HepG2 (cell line): ENCODE data around the gene CCDC85A. TPM values are rescaled to one million over a fixed set of nuclear protein-coding genes. Genes with fewer than 3 reads are reported as not detected.

Experiments used
- ATAC-seq: fragments of 200-7000 bp; cut with Tn5 transposase; 3 replicates; pipeline ENCODE4 v1.9.1; 2020; ENCODE audit warnings: mild to moderate bottlenecking, moderate library complexity
- BruUV-seq: library from RNA; stranded (reverse); fragments of 400-500 nt; replicated peaks from 2 replicates; lab custom pipeline; 2021; lab: Mats Ljungman, UMichigan
- CTCF ChIA-PET: fragments of 300-600 bp; formaldehyde crosslinking; extraction: SDS; loops from one replicate; lab custom pipeline; 2021; ENCODE audit warnings: low total read pairs, inconsistent platforms, low intra/inter-chr PET ratio; lab: Yijun Ruan, JAX
- POLR2A ChIA-PET: fragments of 350-600 bp; sonication (Branson Sonifier 250); formaldehyde crosslinking; loops from one replicate; lab custom pipeline; 2020; ENCODE audit warnings: antibody characterized with exemption, inconsistent platforms; lab: Yijun Ruan, JAX
- DNase-seq: peaks from one replicate; pipeline ENCODE4 v3.0.0-alpha.2; 2015; ENCODE audit warnings: low spot score
- FAIRE-seq: peaks from 3 replicates; lab custom pipeline; 2011; peaks lifted over from hg19 to GRCh38; lab: Jason Lieb, UNC
- H2AFZ ChIP-seq: one replicate; pipeline ENCODE4 v1.6.1; 2011; ENCODE audit warnings: low read length, inconsistent platforms
- H3K27ac ChIP-seq: fragments of 300-600 bp; 3 replicates; pipeline ENCODE4 v1.8.0; 2011; ENCODE audit warnings: mixed run types, mild to moderate bottlenecking, mixed read lengths, low read length, inconsistent platforms; ENCODE audit not compliant: insufficient read depth; ENCODE audit errors: extremely low read length
- H3K27me3 ChIP-seq, 2 experiments: fragments of 200-600 bp in 1 of 2; 2 replicates in 1 of 2; 3 replicates in 1 of 2; pipeline versions ENCODE4 v1.6.0 to v1.8.0; 2011; ENCODE audit warnings: low read length in 2 of 2, mild to moderate bottlenecking in 2 of 2, moderate library complexity in 2 of 2, inconsistent platforms in 1 of 2; ENCODE audit not compliant: insufficient read depth in 2 of 2, control insufficient read depth in 1 of 2
- H3K36me3 ChIP-seq, 2 experiments: fragments of 200-600 bp in 1 of 2; replicated peaks in 1 of 2; 2 replicates in 1 of 2; 3 replicates in 1 of 2; pipeline versions ENCODE4 v1.5.1 to v1.8.0; 2011; ENCODE audit warnings: low read length in 2 of 2, inconsistent platforms in 1 of 2; ENCODE audit not compliant: insufficient read depth in 2 of 2, control insufficient read depth in 1 of 2
- H3K4me1 ChIP-seq: 2 replicates; pipeline ENCODE4 v1.5.1; 2012; ENCODE audit warnings: low read length, inconsistent platforms; ENCODE audit not compliant: insufficient read depth
- H3K4me2 ChIP-seq: 2 replicates; pipeline ENCODE4 v1.6.0; 2011; ENCODE audit warnings: low read depth, low read length, inconsistent platforms
- H3K4me3 ChIP-seq, 3 experiments: fragments of 200-600 bp in 1 of 3; sonication (generic), shearing (Covaris generic) in 1 of 3; replicated peaks in 1 of 3; 2 replicates each; pipeline ENCODE4 v1.5.1; 2011 to 2016; ENCODE audit warnings: low read length in 3 of 3, inconsistent platforms in 2 of 3, low read depth in 2 of 3, mild to moderate bottlenecking in 2 of 3, control low read depth in 1 of 3, mixed read lengths in 1 of 3; ENCODE audit not compliant: insufficient read depth in 1 of 3
- H3K79me2 ChIP-seq: one replicate; pipeline ENCODE4 v1.6.1; 2011; ENCODE audit warnings: low read length, inconsistent platforms; ENCODE audit not compliant: insufficient read depth
- H3K9ac ChIP-seq: 2 replicates; pipeline ENCODE4 v1.6.0; 2011; ENCODE audit warnings: mild to moderate bottlenecking, low read depth, low read length, inconsistent platforms; ENCODE audit not compliant: insufficient read depth
- H3K9me3 ChIP-seq: 2 replicates; pipeline ENCODE4 v1.5.1; 2012; ENCODE audit warnings: mild to moderate bottlenecking, low read length
- H4K20me1 ChIP-seq: 2 replicates; pipeline ENCODE4 v1.6.0; 2011; ENCODE audit warnings: inconsistent platforms, mild to moderate bottlenecking, low read length, moderate library complexity; ENCODE audit not compliant: insufficient read depth
- AKAP8 ChIP-seq: sonication (generic); formaldehyde crosslinking; IDR thresholded peaks from 2 replicates; pipeline ENCODE4 v1.5.1; 2020; ENCODE audit warnings: mild to moderate bottlenecking, missing genetic modification reagents
- CREM ChIP-seq, 2 experiments: sonication (generic) in 1 of 2; formaldehyde crosslinking in 1 of 2; IDR thresholded peaks; 2 replicates each; pipeline versions ENCODE4 v1.4.0 to v1.6.1; 2016 to 2020; ENCODE audit warnings: antibody characterized with exemption in 1 of 2, mild to moderate bottlenecking in 1 of 2, missing genetic modification reagents in 1 of 2
- DR1 ChIP-seq: sonication (generic); formaldehyde crosslinking; IDR thresholded peaks from 2 replicates; pipeline ENCODE4 v1.8.0; 2021; ENCODE audit warnings: mild to moderate bottlenecking, missing genetic modification reagents, inconsistent platforms
- ERF ChIP-seq: IDR thresholded peaks from 2 replicates; pipeline ENCODE4 v1.6.1; 2018; ENCODE audit warnings: missing biosample characterization, missing genetic modification reagents
- KDM2A ChIP-seq: sonication (generic); formaldehyde crosslinking; IDR thresholded peaks from 2 replicates; pipeline ENCODE4 v1.4.0; 2020; ENCODE audit warnings: low read depth, missing genetic modification reagents, borderline replicate concordance
- KDM3A ChIP-seq: IDR thresholded peaks from 2 replicates; pipeline ENCODE4 v1.6.1; 2018; ENCODE audit warnings: low read depth, missing compliant biosample characterization
- LCORL ChIP-seq, 2 experiments: fragments of 450-650 bp in 1 of 2; sonication (generic) in 1 of 2; formaldehyde crosslinking in 1 of 2; IDR thresholded peaks; 2 replicates each; pipeline versions ENCODE4 v1.5.0 to v1.6.1; 2017 to 2020; ENCODE audit warnings: antibody characterized with exemption in 1 of 2, missing genetic modification reagents in 1 of 2
- PHF21A ChIP-seq: sonication (generic); formaldehyde crosslinking; IDR thresholded peaks from 2 replicates; pipeline ENCODE4 v1.5.0; 2020; ENCODE audit warnings: mild to moderate bottlenecking, missing genetic modification reagents
- PHF5A ChIP-seq: IDR thresholded peaks from one replicate; pipeline ENCODE4 v1.6.1; 2018; ENCODE audit warnings: low read depth, missing genetic modification reagents; ENCODE audit not compliant: unreplicated experiment
- SALL2 ChIP-seq: sonication (generic); formaldehyde crosslinking; IDR thresholded peaks from 2 replicates; pipeline ENCODE4 v1.8.1; 2023; ENCODE audit warnings: mild to moderate bottlenecking, missing genetic modification reagents, inconsistent platforms
- SMC3 ChIP-seq: IDR thresholded peaks from 2 replicates; pipeline ENCODE4 v1.6.1; 2011; ENCODE audit warnings: low read length, improper control_type of control experiment
- ZNF101 ChIP-seq: sonication (generic); formaldehyde crosslinking; IDR thresholded peaks from 2 replicates; pipeline ENCODE4 v1.4.0; 2020; ENCODE audit warnings: mild to moderate bottlenecking, low read depth, missing genetic modification reagents, borderline replicate concordance
- ZNF263 ChIP-seq: sonication (generic); formaldehyde crosslinking; IDR thresholded peaks from 2 replicates; pipeline ENCODE4 v1.4.0; 2020; ENCODE audit warnings: missing genetic modification reagents
- ZNF30 ChIP-seq: sonication (generic); formaldehyde crosslinking; IDR thresholded peaks from 2 replicates; pipeline ENCODE4 v1.5.0; 2020; ENCODE audit warnings: mild to moderate bottlenecking, missing genetic modification reagents
- ZNF510 ChIP-seq: sonication (generic); formaldehyde crosslinking; IDR thresholded peaks from 2 replicates; pipeline ENCODE4 v1.4.0; 2020; ENCODE audit warnings: low read depth, mild to moderate bottlenecking, missing genetic modification reagents
- WGBS: methylation state at CpG from one replicate; pipeline ENCODE4 v1.1.6; 2017; ENCODE audit warnings: low lambda C conversion rate; 5-methylcytosine and 5-hydroxymethylcytosine counted together
- in situ Hi-C: cut with HindIII; loops from 2 replicates; pipeline ENCODE4 v1.10.0; 2017; ENCODE audit warnings: low pct_unique_long_range_greater_than_20kb; ENCODE audit not compliant: extremely low pct_ligation_motif_present
- intact Hi-C: fragments of 100-400 bp; cut with micrococcal nuclease; formaldehyde crosslinking; loops from one replicate; pipeline ENCODE4 v1.10.0; 2022; ENCODE audit not compliant: unreplicated experiment
- polyA plus RNA-seq, 8 experiments: library from polyadenylated mRNA; depleted of rRNA in 3 of 8; stranded (reverse) in 7 of 8; unstranded in 1 of 8; fragments of >200 nt; fragmentation: Illumina TruSeq in 4 of 8; extraction: Trizol in 4 of 8; gene quantifications; 2 replicates each; pipeline versions ENCODE4 v1.2.1 to v1.2.3, GENCODE V29; 2011 to 2016; ENCODE audit warnings: low read depth in 4 of 8, missing spikeins in 1 of 8, mixed read lengths in 1 of 8; ENCODE audit not compliant: insufficient read depth in 1 of 8
- total RNA-seq, 5 experiments: library from RNA; depleted of rRNA; stranded (reverse); fragments of >200 nt; fragmentation: Illumina TruSeq; extraction: Trizol; gene quantifications; 2 replicates each; pipeline ENCODE4 v1.2.3, GENCODE V29; 2016; ENCODE audit warnings: low read depth in 1 of 5
- TF ChIP-seq, protein P1 (sequence below): sonication (generic); formaldehyde crosslinking; IDR thresholded peaks from 2 replicates; pipeline ENCODE4 v1.4.0; 2020; ENCODE audit warnings: mild to moderate bottlenecking, missing genetic modification reagents
- TF ChIP-seq, protein P2 (sequence below): sonication (generic); formaldehyde crosslinking; conservative IDR thresholded peaks from 2 replicates; pipeline ENCODE4 v1.4.0; 2020; ENCODE audit warnings: missing genetic modification reagents
- TF ChIP-seq, protein P3 (sequence below): sonication (generic); formaldehyde crosslinking; IDR thresholded peaks from 2 replicates; pipeline ENCODE4 v1.4.0; 2020; ENCODE audit warnings: missing genetic modification reagents

The CCDC85A gene
- total and polyA plus RNA-seq, 2 of the 13 experiments (the other 11 are each of a cell fraction or from before 2014, with no cell fraction given) = not detected

DNA sequence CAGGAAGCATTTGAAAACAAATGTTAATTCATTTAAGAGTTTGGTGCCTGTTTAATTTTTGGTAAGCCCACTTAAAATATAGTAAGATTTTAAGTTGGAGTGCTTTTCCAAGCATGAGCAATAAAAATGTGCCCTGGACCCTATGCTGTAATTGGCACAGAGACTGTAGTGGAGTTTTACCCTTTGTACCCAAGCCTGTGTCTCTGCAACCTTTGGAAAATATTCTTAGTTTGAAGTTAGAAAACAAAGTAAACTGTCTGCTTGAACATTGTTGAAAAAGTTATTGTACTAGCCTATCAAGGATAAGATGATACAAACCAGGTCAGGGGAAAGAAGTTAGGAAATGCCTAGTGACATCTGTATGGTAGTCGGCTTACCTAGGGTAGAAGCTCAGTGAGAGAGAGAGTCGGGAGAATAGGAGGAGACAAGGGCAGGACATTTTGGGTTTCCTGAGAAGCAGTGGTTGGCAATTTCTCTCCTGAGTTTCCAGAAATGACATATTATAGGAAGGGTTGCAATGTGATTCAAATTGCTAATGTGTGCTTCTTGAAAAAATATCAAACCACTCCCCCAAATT, 66.5 kb downstream of the CCDC85A start:
- Histone ChIP-seq H3K27me3 (no peaks in the 10 kb centered on the region), H3K4me2 (no peak overlapping the region), H3K27ac (no peak overlapping the region), H4K20me1 (no peaks in the 10 kb centered on the region), H3K4me3 (no peak overlapping the region), H3K4me1 (no peaks in the 10 kb centered on the region), H3K36me3 (no peaks in the 10 kb centered on the region), H2AFZ (no peak overlapping the region), H3K9me3 (peaks cover 4% of the 10 kb centered on the region; the same call in 1 of the 2 replicates), H3K79me2 (no peaks in the 10 kb centered on the region), H3K9ac (no peak overlapping the region)
- ATAC-seq (no peak), DNase-seq (no peak), FAIRE-seq (no peak)
- no TSS peak for BruUV-seq
- ChIA-PET POLR2A (no interaction called here), CTCF (no interaction called here)
- in situ Hi-C loops = no loop called here
- WGBS = 5% methylated on average over 2 of the region's 2 CpGs
- intact Hi-C loops = no loop called here
- no peak for TF ChIP-seq ERF (CRISPR knock-in tag)
- TF ChIP-seq ZNF101 (CRISPR knock-in tag) = no peak
- TF ChIP-seq, protein P1, sequence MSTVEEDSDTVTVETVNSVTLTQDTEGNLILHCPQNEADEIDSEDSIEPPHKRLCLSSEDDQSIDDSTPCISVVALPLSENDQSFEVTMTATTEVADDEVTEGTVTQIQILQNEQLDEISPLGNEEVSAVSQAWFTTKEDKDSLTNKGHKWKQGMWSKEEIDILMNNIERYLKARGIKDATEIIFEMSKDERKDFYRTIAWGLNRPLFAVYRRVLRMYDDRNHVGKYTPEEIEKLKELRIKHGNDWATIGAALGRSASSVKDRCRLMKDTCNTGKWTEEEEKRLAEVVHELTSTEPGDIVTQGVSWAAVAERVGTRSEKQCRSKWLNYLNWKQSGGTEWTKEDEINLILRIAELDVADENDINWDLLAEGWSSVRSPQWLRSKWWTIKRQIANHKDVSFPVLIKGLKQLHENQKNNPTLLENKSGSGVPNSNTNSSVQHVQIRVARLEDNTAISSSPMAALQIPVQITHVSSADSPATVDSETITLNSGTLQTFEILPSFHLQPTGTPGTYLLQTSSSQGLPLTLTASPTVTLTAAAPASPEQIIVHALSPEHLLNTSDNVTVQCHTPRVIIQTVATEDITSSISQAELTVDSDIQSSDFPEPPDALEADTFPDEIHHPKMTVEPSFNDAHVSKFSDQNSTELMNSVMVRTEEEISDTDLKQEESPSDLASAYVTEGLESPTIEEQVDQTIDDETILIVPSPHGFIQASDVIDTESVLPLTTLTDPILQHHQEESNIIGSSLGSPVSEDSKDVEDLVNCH (CRISPR knock-in tag) = no peak
- TF ChIP-seq PHF21A = no peak
- no peak for TF ChIP-seq ZNF30 (CRISPR knock-in tag)
- TF ChIP-seq PHF5A (CRISPR knock-in tag) = no peak
- TF ChIP-seq KDM3A (CRISPR knock-in tag) = no peak
- TF ChIP-seq AKAP8 (CRISPR knock-in tag) = no peak
- TF ChIP-seq DR1 (CRISPR knock-in tag) = no peak
- TF ChIP-seq, protein P2, sequence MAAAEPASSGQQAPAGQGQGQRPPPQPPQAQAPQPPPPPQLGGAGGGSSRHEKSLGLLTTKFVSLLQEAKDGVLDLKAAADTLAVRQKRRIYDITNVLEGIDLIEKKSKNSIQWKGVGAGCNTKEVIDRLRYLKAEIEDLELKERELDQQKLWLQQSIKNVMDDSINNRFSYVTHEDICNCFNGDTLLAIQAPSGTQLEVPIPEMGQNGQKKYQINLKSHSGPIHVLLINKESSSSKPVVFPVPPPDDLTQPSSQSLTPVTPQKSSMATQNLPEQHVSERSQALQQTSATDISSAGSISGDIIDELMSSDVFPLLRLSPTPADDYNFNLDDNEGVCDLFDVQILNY (CRISPR knock-in tag) = no peak
- no peak for TF ChIP-seq LCORL (IDR thresholded peaks at IDR 0.05)
- TF ChIP-seq LCORL (CRISPR knock-in tag; IDR thresholded peaks at IDR 0.05) = no peak
- no peak for TF ChIP-seq KDM2A
- no peak for TF ChIP-seq SMC3
- no peak for TF ChIP-seq SALL2 (CRISPR knock-in tag)
- no peak for TF ChIP-seq ZNF263 (CRISPR knock-in tag)
- no peak for TF ChIP-seq CREM (IDR thresholded peaks at IDR 0.05)
- no peak for TF ChIP-seq CREM (CRISPR knock-in tag; IDR thresholded peaks at IDR 0.05)
- no peak for TF ChIP-seq ZNF510
- TF ChIP-seq, protein P3, sequence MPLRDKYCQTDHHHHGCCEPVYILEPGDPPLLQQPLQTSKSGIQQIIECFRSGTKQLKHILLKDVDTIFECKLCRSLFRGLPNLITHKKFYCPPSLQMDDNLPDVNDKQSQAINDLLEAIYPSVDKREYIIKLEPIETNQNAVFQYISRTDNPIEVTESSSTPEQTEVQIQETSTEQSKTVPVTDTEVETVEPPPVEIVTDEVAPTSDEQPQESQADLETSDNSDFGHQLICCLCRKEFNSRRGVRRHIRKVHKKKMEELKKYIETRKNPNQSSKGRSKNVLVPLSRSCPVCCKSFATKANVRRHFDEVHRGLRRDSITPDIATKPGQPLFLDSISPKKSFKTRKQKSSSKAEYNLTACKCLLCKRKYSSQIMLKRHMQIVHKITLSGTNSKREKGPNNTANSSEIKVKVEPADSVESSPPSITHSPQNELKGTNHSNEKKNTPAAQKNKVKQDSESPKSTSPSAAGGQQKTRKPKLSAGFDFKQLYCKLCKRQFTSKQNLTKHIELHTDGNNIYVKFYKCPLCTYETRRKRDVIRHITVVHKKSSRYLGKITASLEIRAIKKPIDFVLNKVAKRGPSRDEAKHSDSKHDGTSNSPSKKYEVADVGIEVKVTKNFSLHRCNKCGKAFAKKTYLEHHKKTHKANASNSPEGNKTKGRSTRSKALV = no peak
